Hepatocyte (in vitro differentiated cells): ENCODE results near the gene POU2F1. TPM values are rescaled to one million over a fixed set of nuclear protein-coding genes. Genes with fewer than 3 reads are reported as not detected.

ENCODE experiments used
- DNase-seq: peaks from one replicate; pipeline ENCODE4 v3.0.0-alpha.2; 2016; ENCODE audit warnings: low spot score
- H2AFZ ChIP-seq: fragments of 200-600 bp; sonication (generic); 2 replicates; pipeline ENCODE4 v1.6.0; 2016; ENCODE audit warnings: antibody characterized with exemption, mild to moderate bottlenecking
- H3K27ac ChIP-seq: fragments of 200-600 bp; sonication (generic); 2 replicates; pipeline ENCODE4 v1.5.1; 2016; ENCODE audit warnings: mild to moderate bottlenecking
- H3K27me3 ChIP-seq: fragments of 200-600 bp; sonication (generic); 2 replicates; pipeline ENCODE4 v1.6.1; 2016
- H3K36me3 ChIP-seq: fragments of 200-600 bp; sonication (generic); replicated peaks from 2 replicates; pipeline ENCODE4 v1.5.1; 2016; ENCODE audit warnings: low read depth; ENCODE audit not compliant: insufficient read depth
- H3K4me1 ChIP-seq: fragments of 200-600 bp; sonication (generic); 2 replicates; pipeline ENCODE4 v1.5.1; 2016; ENCODE audit warnings: mild to moderate bottlenecking, moderate library complexity; ENCODE audit not compliant: insufficient read depth
- H3K4me2 ChIP-seq: fragments of 200-600 bp; sonication (generic); 2 replicates; pipeline ENCODE4 v1.6.0; 2016
- H3K4me3 ChIP-seq: fragments of 200-600 bp; sonication (generic); 2 replicates; pipeline ENCODE4 v1.5.1; 2016; ENCODE audit warnings: mild to moderate bottlenecking
- H3K79me2 ChIP-seq: fragments of 200-600 bp; sonication (generic); 2 replicates; pipeline ENCODE4 v1.6.0; 2017; ENCODE audit warnings: mild to moderate bottlenecking
- H3K9me2 ChIP-seq: fragments of 200-600 bp; sonication (generic); replicated peaks from 2 replicates; pipeline ENCODE4 v1.6.0; 2017; ENCODE audit warnings: mild to moderate bottlenecking; ENCODE audit not compliant: insufficient read depth
- H3K9me3 ChIP-seq: fragments of 200-600 bp; sonication (generic); 2 replicates; pipeline ENCODE4 v1.5.1; 2016; ENCODE audit warnings: low read depth, mild to moderate bottlenecking
- H4K20me1 ChIP-seq: fragments of 200-600 bp; sonication (generic); 2 replicates; pipeline ENCODE4 v1.6.0; 2016; ENCODE audit warnings: mild to moderate bottlenecking; ENCODE audit not compliant: insufficient read depth, poor library complexity, severe bottlenecking
- EZH2 ChIP-seq: fragments of 200-600 bp; sonication (generic); IDR thresholded peaks from 2 replicates; pipeline ENCODE4 v1.6.1; 2016; ENCODE audit warnings: antibody characterized with exemption, mild to moderate bottlenecking, borderline replicate concordance
- EZH2phosphoT487 ChIP-seq: fragments of 200-600 bp; sonication (generic); IDR thresholded peaks from one replicate; pipeline ENCODE4 v1.6.1; 2018; ENCODE audit warnings: antibody characterized with exemption, mild to moderate bottlenecking, low read depth, moderate library complexity; ENCODE audit not compliant: unreplicated experiment, severe bottlenecking
- WGBS: methylation state at CpG from one replicate; pipeline ENCODE4 v1.1.6; 2016; ENCODE audit warnings: low lambda C conversion rate; ENCODE audit errors: missing lambda C conversion rate; 5-methylcytosine and 5-hydroxymethylcytosine counted together
- polyA plus RNA-seq: library from polyadenylated mRNA; unstranded; fragments of >200 nt; fragmentation: Nextera tagmentation; extraction: Ambion mirVana; gene quantifications from 2 replicates; pipeline ENCODE4 v1.2.1, GENCODE V29; 2016
- total RNA-seq: library from RNA; depleted of rRNA; stranded (reverse); fragments of >200 nt; gene quantifications from 2 replicates; pipeline ENCODE4 v1.2.3, GENCODE V29; 2014
- TF ChIP-seq, protein P1 (sequence below): fragments of 200-600 bp; sonication (generic); IDR thresholded peaks from 2 replicates; pipeline ENCODE4 v1.5.1; 2016; ENCODE audit warnings: antibody characterized with exemption, mild to moderate bottlenecking; ENCODE audit not compliant: poor library complexity

Gene POU2F1
- total and polyA plus RNA-seq, 2 experiments from 2014 or later = 11.9 to 14.5 TPM

GRCh38 chr1:167232801-167233200 lies 12.1 kb downstream of the POU2F1 start:
- no peak for DNase-seq
- Histone ChIP-seq H2AFZ (no peak overlapping the region), H3K9me2 (no peaks in the 10 kb centered on the region), H3K4me3 (no peak overlapping the region), H3K27me3 (no peaks in the 10 kb centered on the region), H3K36me3 (no peaks in the 10 kb centered on the region), H3K4me1 (no peaks in the 10 kb centered on the region), H3K4me2 (no peak overlapping the region), H3K27ac (no peak overlapping the region), H3K9me3 (no peaks in the 10 kb centered on the region), H3K79me2 (peaks cover 96% of the 10 kb centered on the region), H4K20me1 (peaks cover 18% of the 10 kb centered on the region)
- TF ChIP-seq EZH2 (no peak), EZH2phosphoT487 (no peak)
- TF ChIP-seq, protein P1, sequence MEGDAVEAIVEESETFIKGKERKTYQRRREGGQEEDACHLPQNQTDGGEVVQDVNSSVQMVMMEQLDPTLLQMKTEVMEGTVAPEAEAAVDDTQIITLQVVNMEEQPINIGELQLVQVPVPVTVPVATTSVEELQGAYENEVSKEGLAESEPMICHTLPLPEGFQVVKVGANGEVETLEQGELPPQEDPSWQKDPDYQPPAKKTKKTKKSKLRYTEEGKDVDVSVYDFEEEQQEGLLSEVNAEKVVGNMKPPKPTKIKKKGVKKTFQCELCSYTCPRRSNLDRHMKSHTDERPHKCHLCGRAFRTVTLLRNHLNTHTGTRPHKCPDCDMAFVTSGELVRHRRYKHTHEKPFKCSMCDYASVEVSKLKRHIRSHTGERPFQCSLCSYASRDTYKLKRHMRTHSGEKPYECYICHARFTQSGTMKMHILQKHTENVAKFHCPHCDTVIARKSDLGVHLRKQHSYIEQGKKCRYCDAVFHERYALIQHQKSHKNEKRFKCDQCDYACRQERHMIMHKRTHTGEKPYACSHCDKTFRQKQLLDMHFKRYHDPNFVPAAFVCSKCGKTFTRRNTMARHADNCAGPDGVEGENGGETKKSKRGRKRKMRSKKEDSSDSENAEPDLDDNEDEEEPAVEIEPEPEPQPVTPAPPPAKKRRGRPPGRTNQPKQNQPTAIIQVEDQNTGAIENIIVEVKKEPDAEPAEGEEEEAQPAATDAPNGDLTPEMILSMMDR = no peak
- 99% methylated on average over 2 of the region's 2 CpGs for WGBS

DNA sequence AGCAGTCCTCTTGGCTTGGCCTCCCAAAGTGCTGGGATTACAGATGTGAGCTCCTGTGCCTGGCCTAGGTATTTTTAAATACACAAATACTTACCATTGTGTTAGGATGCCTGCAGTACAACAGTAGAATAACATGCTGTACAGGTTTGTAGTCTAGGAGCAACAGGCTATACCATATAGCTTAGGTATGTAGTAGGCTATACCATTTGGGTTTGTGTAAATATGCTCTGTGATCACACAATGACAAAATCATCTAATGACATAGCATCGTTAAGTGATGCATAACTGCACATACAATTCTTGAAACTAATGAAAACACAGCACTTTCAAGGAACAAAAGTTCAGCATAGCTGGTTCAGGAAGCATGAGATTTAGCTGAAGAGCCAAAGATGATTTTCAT lies 12.7 kb downstream of the POU2F1 start:
- no peaks in the 10 kb centered on the region for H3K36me3 ChIP-seq
- TF ChIP-seq EZH2 (no peak), EZH2phosphoT487 (no peak)
- H3K27ac ChIP-seq = no peak overlapping the region
- no peaks in the 10 kb centered on the region for H3K9me3 ChIP-seq
- WGBS = 91% methylated on average over 1 of the region's 1 CpG
- H2AFZ ChIP-seq = no peak overlapping the region
- peaks cover 18% of the 10 kb centered on the region for H4K20me1 ChIP-seq
- H3K4me3 ChIP-seq = no peak overlapping the region
- no peaks in the 10 kb centered on the region for H3K27me3 ChIP-seq
- DNase-seq = no peak
- no peak overlapping the region for H3K4me2 ChIP-seq
- no peaks in the 10 kb centered on the region for H3K9me2 ChIP-seq
- peaks cover under 1% of the 10 kb centered on the region for H3K4me1 ChIP-seq
- H3K79me2 ChIP-seq = peaks cover 96% of the 10 kb centered on the region

DNA sequence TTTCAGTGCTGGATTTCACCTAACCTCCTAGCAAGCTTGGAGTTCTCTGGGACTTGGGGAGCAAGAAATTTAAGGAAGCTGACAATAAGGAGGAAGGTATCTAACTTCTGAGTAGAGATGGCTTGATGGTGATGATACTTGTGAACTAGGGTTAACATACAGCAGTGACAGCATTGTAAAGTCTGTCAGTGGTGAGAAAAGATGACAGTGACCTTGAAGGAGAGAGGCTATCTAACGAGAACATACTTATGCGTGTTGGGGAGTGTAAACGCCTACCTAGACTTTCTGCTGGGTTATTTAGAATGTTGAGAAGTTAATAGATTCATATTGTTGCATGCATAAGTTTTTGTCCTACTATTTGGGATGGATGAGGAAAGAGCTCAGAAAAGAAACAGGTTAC lies 16.3 kb downstream of the POU2F1 start:
- TF ChIP-seq EZH2 = no peak
- TF ChIP-seq, protein P1 = no peak
- no peak for TF ChIP-seq EZH2phosphoT487
- Histone ChIP-seq H3K27ac (no peak overlapping the region), H4K20me1 (peaks cover 10% of the 10 kb centered on the region), H3K4me3 (no peak overlapping the region), H3K36me3 (no peaks in the 10 kb centered on the region), H2AFZ (no peak overlapping the region), H3K9me2 (no peaks in the 10 kb centered on the region), H3K4me2 (no peak overlapping the region), H3K9me3 (no peaks in the 10 kb centered on the region), H3K79me2 (peaks cover 96% of the 10 kb centered on the region), H3K27me3 (no peaks in the 10 kb centered on the region), H3K4me1 (peaks cover 4% of the 10 kb centered on the region)
- 84% methylated on average over 3 of the region's 3 CpGs for WGBS
- no peak for DNase-seq

DNA sequence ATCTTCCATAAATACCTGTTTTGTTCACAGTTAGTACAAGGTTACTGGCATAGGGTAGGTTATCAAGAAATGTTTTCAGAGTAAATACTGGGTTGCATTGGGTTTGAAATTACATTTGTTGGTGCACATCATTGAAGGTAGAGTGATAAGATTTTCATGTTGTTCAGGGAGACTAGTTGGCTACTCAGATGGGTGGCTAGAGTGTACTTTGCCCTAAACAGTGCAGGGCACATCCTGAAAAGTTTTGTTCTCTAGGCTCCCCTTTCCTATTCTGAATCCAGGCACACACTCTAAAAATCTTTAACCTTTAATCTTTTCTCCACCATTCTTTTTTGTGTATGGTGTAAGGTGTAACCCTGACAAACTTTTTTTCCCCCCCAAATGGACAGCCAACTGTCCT lies 18.0 kb downstream of the POU2F1 start:
- Histone ChIP-seq H3K27ac (no peak overlapping the region), H3K4me3 (no peak overlapping the region), H3K9me3 (no peaks in the 10 kb centered on the region), H4K20me1 (peaks cover 6% of the 10 kb centered on the region), H3K4me2 (no peak overlapping the region), H3K4me1 (peaks cover 4% of the 10 kb centered on the region), H3K79me2 (peaks cover 96% of the 10 kb centered on the region), H3K9me2 (no peaks in the 10 kb centered on the region), H2AFZ (no peak overlapping the region), H3K36me3 (no peaks in the 10 kb centered on the region), H3K27me3 (no peaks in the 10 kb centered on the region)
- TF ChIP-seq, protein P1 = no peak
- TF ChIP-seq EZH2 = no peak
- no peak for TF ChIP-seq EZH2phosphoT487
- no peak for DNase-seq
